ES-I3 (cell line): Measurements from ENCODE around the gene ASNS.
"Not testable (repeated sequence)": the region's sequence is repeated elsewhere in the genome, so short reads cannot be mapped to it uniquely, and the experiment has no call there.

Experiments used
- H3K36me3 ChIP-seq: 2 replicates; pipeline ENCODE4 v1.6.1; 2013; ENCODE audit warnings: mild to moderate bottlenecking, low read length, control low read depth, moderate library complexity; ENCODE audit not compliant: insufficient read depth
- H3K4me1 ChIP-seq: 2 replicates; pipeline ENCODE4 v1.6.1; 2013; ENCODE audit warnings: mild to moderate bottlenecking, control low read depth, low read length; ENCODE audit not compliant: insufficient read depth
- H3K9ac ChIP-seq: 2 replicates; pipeline ENCODE4 v1.6.1; 2013; ENCODE audit warnings: low read depth, mild to moderate bottlenecking, low read length, moderate library complexity
- H3K9me3 ChIP-seq: 2 replicates; pipeline ENCODE4 v1.6.1; 2013; ENCODE audit warnings: mild to moderate bottlenecking, low read length, moderate library complexity; ENCODE audit not compliant: control insufficient read depth, insufficient read depth

ASNS gene

GRCh38 chr7:97872025-97872669 is at the start of gene ASNS:
TSS of gene ASNS (minus strand) at chr7:97872408. CDS start at chr7:97869156, 3,252 bp downstream.
- Histone ChIP-seq H3K9me3 (no peaks in the 10 kb centered on the region), H3K36me3 (peaks cover 7% of the 10 kb centered on the region), H3K4me1 (peaks cover 11% of the 10 kb centered on the region), H3K9ac (peak within 1 kb of the TSS; percentile 100)

- H3K36me3 ChIP-seq, H3K9ac ChIP-seq, H3K4me1 ChIP-seq, H3K9me3 ChIP-seq: not testable (repeated sequence)
Observed at GRCh38 chr7:97921254-97921653, 49.0 kb upstream of the ASNS start.

GRCh38 chr7:97915267-97915666 is 43.1 kb upstream of the ASNS start:
- H3K4me1 ChIP-seq, H3K9ac ChIP-seq, H3K36me3 ChIP-seq, H3K9me3 ChIP-seq: not testable (repeated sequence)

- H3K36me3 ChIP-seq, H3K9me3 ChIP-seq, H3K9ac ChIP-seq, H3K4me1 ChIP-seq: not testable (repeated sequence)
Observed at GRCh38 chr7:97912294-97912693, 40.1 kb upstream of the ASNS start.

GRCh38 chr7:97896893-97897292 is 24.7 kb upstream of the ASNS start:
- H3K9ac ChIP-seq, H3K36me3 ChIP-seq, H3K4me1 ChIP-seq, H3K9me3 ChIP-seq: not testable (repeated sequence)

GRCh38 chr7:97891721-97892120 is 19.5 kb upstream of the ASNS start:
- H3K9ac ChIP-seq, H3K36me3 ChIP-seq, H3K9me3 ChIP-seq, H3K4me1 ChIP-seq: not testable (repeated sequence)

- H3K4me1 ChIP-seq, H3K9ac ChIP-seq, H3K9me3 ChIP-seq, H3K36me3 ChIP-seq: not testable (repeated sequence)
Observed at GRCh38 chr7:97879527-97879926, 7.3 kb upstream of the ASNS start.

GRCh38 chr7:97874894-97875293 is 2.7 kb upstream of the ASNS start:
- peaks cover 11% of the 10 kb centered on the region for H3K4me1 ChIP-seq
- not testable (repeated sequence) for H3K9me3 ChIP-seq, H3K9ac ChIP-seq, H3K36me3 ChIP-seq

GRCh38 chr7:97873606-97874005 is 1.4 kb upstream of the ASNS start:
- H3K9ac ChIP-seq: no peak overlapping the region; the same call in 1 of the 2 replicates
- H3K36me3 ChIP-seq: peaks cover 7% of the 10 kb centered on the region; the same call in 1 of the 2 replicates
- H3K9me3 ChIP-seq: no peaks in the 10 kb centered on the region
- peaks cover 11% of the 10 kb centered on the region for H3K4me1 ChIP-seq

- H3K9ac ChIP-seq: peak overlapping the region; percentile 100
- peaks cover 11% of the 10 kb centered on the region for H3K4me1 ChIP-seq
- H3K36me3 ChIP-seq: peaks cover 7% of the 10 kb centered on the region
- H3K9me3 ChIP-seq: no peaks in the 10 kb centered on the region
Observed at GRCh38 chr7:97871659-97872024, 566 bp downstream of the ASNS start.

GRCh38 chr7:97868788-97869187 is 3.4 kb downstream of the ASNS start:
- Histone ChIP-seq H3K9me3 (no peaks in the 10 kb centered on the region), H3K36me3 (peaks cover 7% of the 10 kb centered on the region), H3K9ac (no peak overlapping the region), H3K4me1 (peaks cover 11% of the 10 kb centered on the region)

GRCh38 chr7:97868314-97868713 is 3.9 kb downstream of the ASNS start:
- H3K36me3 ChIP-seq: peaks cover 7% of the 10 kb centered on the region

GRCh38 chr7:97865104-97865503 is 7.1 kb downstream of the ASNS start:
- H3K4me1 ChIP-seq: no peaks in the 10 kb centered on the region
- no peak overlapping the region for H3K9ac ChIP-seq
- peaks cover 7% of the 10 kb centered on the region for H3K36me3 ChIP-seq
- no peaks in the 10 kb centered on the region for H3K9me3 ChIP-seq

More at GRCh38 chr7:97868314-97868713, 3.9 kb downstream of the ASNS start:
- H3K9me3 ChIP-seq: no peaks in the 10 kb centered on the region
- H3K9ac ChIP-seq: no peak overlapping the region
- H3K4me1 ChIP-seq: peaks cover 6% of the 10 kb centered on the region; the same call in 1 of the 2 replicates

GRCh38 chr7:97859606-97860204 is 12.5 kb downstream of the ASNS start:
- peaks cover 15% of the 10 kb centered on the region; the same call in 1 of the 2 replicates for H3K36me3 ChIP-seq
- H3K9me3 ChIP-seq: no peaks in the 10 kb centered on the region
- no peaks in the 10 kb centered on the region for H3K4me1 ChIP-seq
- H3K9ac ChIP-seq: no peak overlapping the region

GRCh38 chr7:97858221-97858620 is 14.0 kb downstream of the ASNS start:
- Histone ChIP-seq H3K4me1 (no peaks in the 10 kb centered on the region), H3K9me3 (no peaks in the 10 kb centered on the region), H3K36me3 (peaks cover 15% of the 10 kb centered on the region; the same call in 1 of the 2 replicates), H3K9ac (no peak overlapping the region)
